ENCODE data around the gene PDE4D.

PDE4D gene

DNA sequence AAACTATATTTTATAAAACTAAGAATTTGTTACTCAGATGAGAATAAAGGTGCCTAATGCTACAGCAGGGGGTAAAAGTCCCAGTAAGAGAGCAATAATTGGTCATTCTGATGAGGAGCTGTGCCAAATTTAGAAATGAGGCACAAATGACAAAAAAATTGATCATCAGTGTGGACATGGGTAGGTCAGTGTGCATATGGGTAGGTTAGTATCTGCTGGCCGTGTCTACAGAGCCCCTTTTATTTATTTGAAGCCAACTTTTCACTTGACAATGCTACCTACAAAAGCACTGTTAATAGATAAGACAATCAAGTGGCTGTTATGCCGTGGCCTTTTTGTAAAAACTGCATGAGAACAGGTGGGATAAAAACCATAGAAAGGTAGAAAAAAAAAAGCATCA is 856.1 kb downstream of the PDE4D start:
- Histone ChIP-seq H2BK5ac (ENCODE audit: low read depth, low read length, poor library complexity, severe bottlenecking) (peak overlapping the region; percentile 19), H3K27ac (ENCODE audit: low read length, poor library complexity, severe bottlenecking) (no peak overlapping the region), H3K27me3 (ENCODE audit: control insufficient read depth in 1 of 2, insufficient read depth in 1 of 2, low read length in 2 of 2) (no peaks in the 10 kb centered on the region), H2BK120ac (ENCODE audit: low read depth, low read length) (no peak overlapping the region), H3K4ac (ENCODE audit: low read depth in 1 of 2, low read length in 2 of 2) (peak overlapping the region in 1 of 2 experiments; percentile 67), H3K9me3 (ENCODE audit: control insufficient read depth, low read length) (no peaks in the 10 kb centered on the region), H2AFZ (ENCODE audit: low read depth, low read length) (no peak overlapping the region), H3K14ac (ENCODE audit: low read length in 2 of 2) (no peak overlapping the region), H3K4me1 (ENCODE audit: control insufficient read depth, insufficient read depth, low read depth, low read length) (peaks cover 9% of the 10 kb centered on the region), H3K4me3 (ENCODE audit: insufficient read depth in 1 of 2, low read depth in 1 of 2, low read length in 2 of 2) (peak overlapping the region in 1 of 2 experiments; percentile 90), H3K36me3 (ENCODE audit: control insufficient read depth in 1 of 2, insufficient read depth in 2 of 2, low read depth in 1 of 2, low read length in 2 of 2) (no peaks in the 10 kb centered on the region), H2BK12ac (ENCODE audit: low read length in 2 of 2) (no peak overlapping the region), H3K9ac (ENCODE audit: low read length) (peak overlapping the region; percentile 84), H3K23ac (ENCODE audit: low read length in 2 of 2) (no peak overlapping the region), H3K18ac (ENCODE audit: low read depth in 1 of 2, low read length in 2 of 2) (peak overlapping the region in 1 of 2 experiments; percentile 14), H4K8ac (ENCODE audit: low read length) (no peak overlapping the region), H4K91ac (ENCODE audit: low read length) (no peak overlapping the region), H2AK5ac (ENCODE audit: low read length, severe bottlenecking) (no peak overlapping the region), H2BK15ac (ENCODE audit: low read depth, poor library complexity, severe bottlenecking) (no peak overlapping the region), H3K4me2 (ENCODE audit: low read length, poor library complexity, severe bottlenecking) (no peak overlapping the region), H3K79me1 (replicated peaks; ENCODE audit: low read length, poor library complexity, severe bottlenecking) (peaks cover 7% of the 10 kb centered on the region)
- DNase-seq = no peak
- no CpG with 5 or more reads among the region's 2 CpGs for WGBS

DNA sequence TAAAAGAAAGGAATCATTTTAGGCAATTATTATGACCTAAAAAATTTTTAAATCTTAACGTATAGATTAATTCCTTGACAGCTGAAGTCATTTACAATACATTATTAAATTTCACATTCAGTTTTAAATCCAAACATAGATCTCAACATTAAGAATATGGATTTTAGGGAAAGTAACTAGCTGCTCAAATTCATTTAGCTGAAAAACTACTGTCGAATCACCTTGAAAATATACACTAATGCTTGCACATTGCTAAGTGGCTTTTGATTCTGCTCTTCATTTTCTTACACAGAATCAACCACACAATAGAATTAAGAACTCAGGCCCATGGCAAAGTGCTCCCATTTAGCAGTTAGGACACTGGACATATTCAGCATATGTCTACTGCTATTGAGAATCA is 856.5 kb downstream of the PDE4D start:
- Histone ChIP-seq H3K18ac (ENCODE audit: low read depth in 1 of 2, low read length in 2 of 2) (no peak overlapping the region), H3K27me3 (ENCODE audit: control insufficient read depth in 1 of 2, insufficient read depth in 1 of 2, low read length in 2 of 2) (no peaks in the 10 kb centered on the region), H3K4me1 (ENCODE audit: control insufficient read depth, insufficient read depth, low read depth, low read length) (peaks cover 9% of the 10 kb centered on the region), H3K4me3 (ENCODE audit: insufficient read depth in 1 of 2, low read depth in 1 of 2, low read length in 2 of 2) (peak overlapping the region in 1 of 2 experiments; percentile 90), H2BK15ac (ENCODE audit: low read depth, poor library complexity, severe bottlenecking) (no peak overlapping the region), H4K8ac (ENCODE audit: low read length) (no peak overlapping the region), H3K14ac (ENCODE audit: low read length in 2 of 2) (no peak overlapping the region), H3K9ac (ENCODE audit: low read length) (peak overlapping the region; percentile 84), H3K23ac (ENCODE audit: low read length in 2 of 2) (no peak overlapping the region), H3K4me2 (ENCODE audit: low read length, poor library complexity, severe bottlenecking) (no peak overlapping the region), H2BK12ac (ENCODE audit: low read length in 2 of 2) (no peak overlapping the region), H3K9me3 (ENCODE audit: control insufficient read depth, low read length) (no peaks in the 10 kb centered on the region), H3K27ac (ENCODE audit: low read length, poor library complexity, severe bottlenecking) (no peak overlapping the region), H2BK5ac (ENCODE audit: low read depth, low read length, poor library complexity, severe bottlenecking) (no peak overlapping the region), H2AK5ac (ENCODE audit: low read length, severe bottlenecking) (no peak overlapping the region), H2AFZ (ENCODE audit: low read depth, low read length) (no peak overlapping the region), H2BK120ac (ENCODE audit: low read depth, low read length) (no peak overlapping the region), H3K4ac (ENCODE audit: low read depth in 1 of 2, low read length in 2 of 2) (no peak overlapping the region), H3K36me3 (ENCODE audit: control insufficient read depth in 1 of 2, insufficient read depth in 2 of 2, low read depth in 1 of 2, low read length in 2 of 2) (no peaks in the 10 kb centered on the region), H4K91ac (ENCODE audit: low read length) (no peak overlapping the region), H3K79me1 (replicated peaks; ENCODE audit: low read length, poor library complexity, severe bottlenecking) (peaks cover 7% of the 10 kb centered on the region)
- 89% methylated on average over 2 of the region's 2 CpGs for WGBS
- DNase-seq = no peak

DNA sequence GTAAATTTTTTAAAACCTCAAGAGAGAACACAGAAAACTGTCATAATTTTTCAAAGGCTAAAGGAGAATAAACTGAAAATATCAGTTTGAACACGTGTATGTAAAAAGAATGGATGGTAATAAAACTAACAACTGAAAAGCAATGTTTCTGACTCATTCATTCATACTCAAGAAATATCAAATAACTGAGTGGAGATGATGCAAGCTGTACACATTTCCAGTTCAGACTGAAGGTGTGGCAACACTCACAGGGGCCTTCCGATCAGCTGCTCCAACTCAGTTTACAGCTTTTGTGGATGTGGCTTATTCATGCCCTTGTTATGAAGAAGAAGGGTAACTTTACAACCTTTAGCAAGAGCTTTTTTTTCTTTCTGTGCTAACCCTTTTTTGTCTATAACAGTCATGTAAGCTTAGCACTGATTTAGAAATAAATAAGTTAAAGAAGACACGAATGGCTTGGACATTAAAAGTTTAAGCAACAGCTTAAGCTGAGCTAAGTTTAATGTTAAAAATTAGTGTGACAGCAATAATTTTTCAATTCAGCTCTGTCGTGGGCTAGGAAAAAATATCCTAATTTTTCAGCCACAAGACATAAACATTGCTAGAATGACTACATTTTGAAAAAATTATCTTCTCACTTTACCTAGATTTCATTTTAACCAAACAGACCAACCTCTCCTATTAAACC is 857.1 kb downstream of the PDE4D start:
- Histone ChIP-seq H3K4me1 (ENCODE audit: control insufficient read depth, insufficient read depth, low read depth, low read length) (peaks cover 9% of the 10 kb centered on the region), H3K4me2 (ENCODE audit: low read length, poor library complexity, severe bottlenecking) (no peak overlapping the region), H3K27ac (ENCODE audit: low read length, poor library complexity, severe bottlenecking) (no peak overlapping the region), H2AFZ (ENCODE audit: low read depth, low read length) (no peak overlapping the region), H3K36me3 (ENCODE audit: control insufficient read depth in 1 of 2, insufficient read depth in 2 of 2, low read depth in 1 of 2, low read length in 2 of 2) (no peaks in the 10 kb centered on the region), H3K18ac (ENCODE audit: low read depth in 1 of 2, low read length in 2 of 2) (no peak overlapping the region), H3K79me1 (replicated peaks; ENCODE audit: low read length, poor library complexity, severe bottlenecking) (peaks cover 7% of the 10 kb centered on the region), H3K4ac (ENCODE audit: low read depth in 1 of 2, low read length in 2 of 2) (no peak overlapping the region), H3K14ac (ENCODE audit: low read length in 2 of 2) (no peak overlapping the region), H2BK5ac (ENCODE audit: low read depth, low read length, poor library complexity, severe bottlenecking) (no peak overlapping the region), H3K23ac (ENCODE audit: low read length in 2 of 2) (no peak overlapping the region), H2BK120ac (ENCODE audit: low read depth, low read length) (no peak overlapping the region), H2BK12ac (ENCODE audit: low read length in 2 of 2) (no peak overlapping the region), H3K27me3 (ENCODE audit: control insufficient read depth in 1 of 2, insufficient read depth in 1 of 2, low read length in 2 of 2) (no peaks in the 10 kb centered on the region), H3K9ac (ENCODE audit: low read length) (peak overlapping the region; percentile 84), H4K8ac (ENCODE audit: low read length) (no peak overlapping the region), H2BK15ac (ENCODE audit: low read depth, poor library complexity, severe bottlenecking) (no peak overlapping the region), H3K4me3 (ENCODE audit: insufficient read depth in 1 of 2, low read depth in 1 of 2, low read length in 2 of 2) (peak overlapping the region in 1 of 2 experiments; percentile 90), H2AK5ac (ENCODE audit: low read length, severe bottlenecking) (no peak overlapping the region), H4K91ac (ENCODE audit: low read length) (no peak overlapping the region), H3K9me3 (ENCODE audit: control insufficient read depth, low read length) (no peaks in the 10 kb centered on the region)
- DNase-seq = peak; percentile 95
- WGBS = 23% methylated on average over 3 of the region's 4 CpGs

DNA sequence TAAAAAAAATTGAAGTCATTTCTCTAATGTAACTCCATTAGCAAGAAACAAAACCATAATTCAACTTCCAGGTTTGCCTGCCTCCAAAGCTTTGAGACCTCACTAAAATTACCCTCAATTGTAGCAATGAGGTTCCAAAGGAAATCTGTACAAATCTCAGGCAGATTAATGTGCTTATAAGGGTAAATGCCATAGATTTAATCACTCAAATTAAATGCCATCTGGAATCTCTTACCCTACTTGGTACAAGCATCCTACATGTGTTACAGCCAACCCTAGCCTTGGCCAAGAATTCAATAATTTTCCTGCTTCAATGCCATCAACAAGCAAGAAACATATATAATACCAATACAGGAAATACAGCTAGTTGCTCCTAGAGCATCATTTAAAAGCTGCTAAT is 857.8 kb downstream of the PDE4D start:
- Histone ChIP-seq H2AFZ (ENCODE audit: low read depth, low read length) (no peak overlapping the region), H3K27me3 (ENCODE audit: control insufficient read depth in 1 of 2, insufficient read depth in 1 of 2, low read length in 2 of 2) (no peaks in the 10 kb centered on the region), H3K14ac (ENCODE audit: low read length in 2 of 2) (no peak overlapping the region), H3K27ac (ENCODE audit: low read length, poor library complexity, severe bottlenecking) (no peak overlapping the region), H3K4ac (ENCODE audit: low read depth in 1 of 2, low read length in 2 of 2) (no peak overlapping the region), H2BK120ac (ENCODE audit: low read depth, low read length) (no peak overlapping the region), H2BK12ac (ENCODE audit: low read length in 2 of 2) (no peak overlapping the region), H4K91ac (ENCODE audit: low read length) (no peak overlapping the region), H3K23ac (ENCODE audit: low read length in 2 of 2) (no peak overlapping the region), H3K9me3 (ENCODE audit: control insufficient read depth, low read length) (no peaks in the 10 kb centered on the region), H3K9ac (ENCODE audit: low read length) (peak overlapping the region; percentile 84), H4K8ac (ENCODE audit: low read length) (no peak overlapping the region), H2BK15ac (ENCODE audit: low read depth, poor library complexity, severe bottlenecking) (no peak overlapping the region), H3K36me3 (ENCODE audit: control insufficient read depth in 1 of 2, insufficient read depth in 2 of 2, low read depth in 1 of 2, low read length in 2 of 2) (no peaks in the 10 kb centered on the region), H3K79me1 (replicated peaks; ENCODE audit: low read length, poor library complexity, severe bottlenecking) (peaks cover 9% of the 10 kb centered on the region), H3K4me1 (ENCODE audit: control insufficient read depth, insufficient read depth, low read depth, low read length) (peaks cover 9% of the 10 kb centered on the region), H3K18ac (ENCODE audit: low read depth in 1 of 2, low read length in 2 of 2) (no peak overlapping the region), H3K4me2 (ENCODE audit: low read length, poor library complexity, severe bottlenecking) (no peak overlapping the region), H2AK5ac (ENCODE audit: low read length, severe bottlenecking) (no peak overlapping the region), H3K4me3 (ENCODE audit: insufficient read depth in 1 of 2, low read depth in 1 of 2, low read length in 2 of 2) (peak overlapping the region in 1 of 2 experiments; percentile 47), H2BK5ac (ENCODE audit: low read depth, low read length, poor library complexity, severe bottlenecking) (no peak overlapping the region)
- DNase-seq = peak; percentile 13

All from mesenchymal stem cell (in vitro differentiated cells and primary cell).